Measurements from ENCODE around the gene CCDC74A.
"Not testable (repeated sequence)": the region's sequence is repeated elsewhere in the genome, so short reads cannot be mapped to it uniquely, and the experiment has no call there.

DNA sequence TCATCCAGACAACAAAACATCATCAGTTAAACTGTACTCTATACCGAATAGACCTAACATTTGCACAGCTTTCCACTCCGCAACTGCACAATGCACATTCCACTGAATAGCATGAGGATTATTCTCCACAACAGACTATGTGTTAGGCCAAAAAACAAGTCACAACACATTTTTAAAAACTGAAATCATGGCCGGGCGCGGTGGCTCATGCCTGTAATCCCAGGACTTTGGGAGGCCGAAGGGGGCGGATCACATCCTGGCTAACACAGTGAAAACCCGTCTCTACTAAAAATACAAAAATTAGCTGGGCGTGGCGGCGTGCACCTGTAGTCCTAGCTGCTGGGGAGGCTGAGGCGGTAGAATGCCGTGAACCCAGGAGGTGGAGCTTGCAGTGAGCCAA is 11.2 kb downstream of the CCDC74A start:
- TF ChIP-seq EZH2 (IDR thresholded peaks at IDR 0.05; ENCODE audit: borderline replicate concordance, low read depth, low read length, severe bottlenecking); CTCF (IDR thresholded peaks at IDR 0.05; ENCODE audit: borderline replicate concordance, extremely low read depth, low read length, poor library complexity, severe bottlenecking): not testable (repeated sequence)
